Left lung (tissue), 10 donors: ENCODE results near the gene SLC18A3. TPM values are rescaled to one million over a fixed set of nuclear protein-coding genes. Genes with fewer than 3 reads are reported as not detected.

Experiments
- ATAC-seq: fragments of 200-7000 bp; cut with Tn5 transposase; one replicate; pipeline ENCODE4 v1.9.1; 2020; ENCODE audit warnings: moderate library complexity
- DNase-seq, 4 donors: peaks; one replicate each; pipeline ENCODE4 v3.0.0-alpha.2; 2013 to 2020
- H3K27ac ChIP-seq, 2 donors: fragments of 200-600 bp; sonication (generic) in 1 of 2; one replicate each; pipeline versions ENCODE4 v1.5.0 to v1.8.0; 2020 to 2021
- H3K27me3 ChIP-seq, 2 donors: fragments of 200-600 bp; sonication (generic) in 1 of 2; one replicate each; pipeline versions ENCODE4 v1.5.0 to v1.8.0; 2020 to 2021
- H3K36me3 ChIP-seq, 2 donors: fragments of 200-600 bp; sonication (generic) in 1 of 2; one replicate each; pipeline versions ENCODE4 v1.5.0 to v1.8.0; 2020 to 2021
- H3K4me1 ChIP-seq, 2 donors: fragments of 200-600 bp; one replicate each; pipeline ENCODE4 v1.8.0; 2021
- H3K4me3 ChIP-seq, 2 donors: fragments of 200-600 bp; sonication (generic) in 1 of 2; one replicate each; pipeline versions ENCODE4 v1.5.0 to v1.8.0; 2020 to 2021; ENCODE audit warnings: mild to moderate bottlenecking in 1 of 2
- H3K9me3 ChIP-seq, 2 donors: fragments of 200-600 bp; sonication (generic) in 1 of 2; one replicate each; pipeline versions ENCODE4 v1.5.0 to v1.8.0; 2020 to 2021
- intact Hi-C, 2 donors: fragments of 100-400 bp; cut with DNase I; formaldehyde crosslinking; loops; one replicate each; pipeline versions ENCODE4 v1.11.2 to v1.14.2; 2022
- polyA plus RNA-seq, 6 donors: library from polyadenylated mRNA; unstranded; fragments of 120-200 nt; gene quantifications; one replicate each; pipeline ENCODE4 v1.2.1, GENCODE V29; 2013; ENCODE audit not compliant: insufficient read length in 6 of 6
- total RNA-seq, 2 donors: library from RNA; stranded (reverse); fragmentation: NEBNext Ultra II Directional; extraction: Animal tissue kit (Norgen Biotek cat#: 25700); gene quantifications; one replicate each; pipeline ENCODE4 v1.2.1, GENCODE V29; 2021
- TF ChIP-seq, protein P1 (sequence below), 2 donors: fragments of 200-600 bp; sonication (generic) in 1 of 2; IDR thresholded peaks; one replicate each; pipeline versions ENCODE4 v1.5.0 to v1.8.0; 2021; ENCODE audit warnings: antibody characterized with exemption in 2 of 2
- donor health status: DM: no; HTN: yes; CAD: no.
- donor health status: DM: no; HTN: no; CAD: no.

SLC18A3 gene
- total and polyA plus RNA-seq, 8 donors = not detected

GRCh38 chr10:49592726-49593563, 17.2 kb upstream of the SLC18A3 start:
- Histone ChIP-seq H3K27me3 (peaks cover 0 to 11% of the 10 kb centered on the region in 2 donors), H3K27ac (no peak overlapping the region), H3K4me3 (no peak overlapping the region), H3K4me1 (no peaks in the 10 kb centered on the region), H3K36me3 (no peaks in the 10 kb centered on the region), H3K9me3 (no peaks in the 10 kb centered on the region)
- ATAC-seq = peak; percentile 89
- TF ChIP-seq, protein P1, sequence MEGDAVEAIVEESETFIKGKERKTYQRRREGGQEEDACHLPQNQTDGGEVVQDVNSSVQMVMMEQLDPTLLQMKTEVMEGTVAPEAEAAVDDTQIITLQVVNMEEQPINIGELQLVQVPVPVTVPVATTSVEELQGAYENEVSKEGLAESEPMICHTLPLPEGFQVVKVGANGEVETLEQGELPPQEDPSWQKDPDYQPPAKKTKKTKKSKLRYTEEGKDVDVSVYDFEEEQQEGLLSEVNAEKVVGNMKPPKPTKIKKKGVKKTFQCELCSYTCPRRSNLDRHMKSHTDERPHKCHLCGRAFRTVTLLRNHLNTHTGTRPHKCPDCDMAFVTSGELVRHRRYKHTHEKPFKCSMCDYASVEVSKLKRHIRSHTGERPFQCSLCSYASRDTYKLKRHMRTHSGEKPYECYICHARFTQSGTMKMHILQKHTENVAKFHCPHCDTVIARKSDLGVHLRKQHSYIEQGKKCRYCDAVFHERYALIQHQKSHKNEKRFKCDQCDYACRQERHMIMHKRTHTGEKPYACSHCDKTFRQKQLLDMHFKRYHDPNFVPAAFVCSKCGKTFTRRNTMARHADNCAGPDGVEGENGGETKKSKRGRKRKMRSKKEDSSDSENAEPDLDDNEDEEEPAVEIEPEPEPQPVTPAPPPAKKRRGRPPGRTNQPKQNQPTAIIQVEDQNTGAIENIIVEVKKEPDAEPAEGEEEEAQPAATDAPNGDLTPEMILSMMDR (IDR thresholded peaks at IDR 0.05) = peak; percentile 86 to 91
- intact Hi-C loops = no loop called here
- peak in 2 of 4 donors; percentile 45 to 52 for DNase-seq

DNA sequence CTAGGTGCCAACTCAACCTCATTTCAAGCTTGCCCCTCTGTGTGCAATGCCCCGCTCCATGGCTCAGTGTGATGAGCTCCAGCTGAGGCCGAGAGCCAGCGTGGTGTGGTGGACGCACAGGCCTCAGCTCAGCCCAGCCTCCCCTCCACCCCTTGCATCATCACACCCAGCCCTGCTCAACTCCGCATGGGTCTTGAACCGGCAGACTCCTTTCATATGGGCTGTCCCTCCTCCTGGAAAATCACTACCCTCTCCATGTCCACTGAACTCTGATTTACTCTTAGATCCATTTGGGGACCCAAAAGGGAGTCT, 16.6 kb upstream of the SLC18A3 start:
- intact Hi-C loops = no loop called here
- peaks cover 0 to 17% of the 10 kb centered on the region in 2 donors for H3K27me3 ChIP-seq
- no peak overlapping the region for H3K4me3 ChIP-seq

DNA sequence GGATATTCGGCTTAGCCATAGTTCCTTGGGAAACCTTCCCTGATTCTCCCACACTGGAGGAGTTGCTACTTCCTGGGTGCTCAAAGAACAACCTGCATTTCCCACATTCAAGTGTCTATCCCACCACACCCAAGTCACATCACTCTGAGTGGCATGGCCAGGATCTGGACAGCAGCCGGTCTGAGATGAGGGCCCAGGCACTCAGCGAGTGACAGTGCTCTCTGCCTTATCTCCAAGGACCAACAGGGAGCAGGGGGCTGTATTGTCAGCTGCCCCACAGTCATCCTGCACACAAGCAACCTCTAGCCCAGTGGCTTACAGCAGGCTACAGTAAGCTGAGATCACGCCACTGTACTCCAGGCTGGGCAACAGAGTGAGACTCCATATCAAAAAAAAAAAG, 16.1 kb upstream of the SLC18A3 start:
- DNase-seq = no peak
- H3K27me3 ChIP-seq = peaks cover 0 to 17% of the 10 kb centered on the region in 2 donors
- no peak overlapping the region for H3K27ac ChIP-seq
- H3K9me3 ChIP-seq = no peaks in the 10 kb centered on the region
- no peak for ATAC-seq
- H3K36me3 ChIP-seq = no peaks in the 10 kb centered on the region
- no peak overlapping the region for H3K4me3 ChIP-seq
- no peaks in the 10 kb centered on the region for H3K4me1 ChIP-seq
- TF ChIP-seq, protein P1 (IDR thresholded peaks at IDR 0.05) = no peak
- intact Hi-C loops = no loop called here

More for the DNA sequence above, 16.6 kb upstream of the SLC18A3 start:
- TF ChIP-seq, protein P1 (IDR thresholded peaks at IDR 0.05) = no peak
- Histone ChIP-seq H3K9me3 (no peaks in the 10 kb centered on the region), H3K4me1 (no peaks in the 10 kb centered on the region), H3K27ac (no peak overlapping the region), H3K36me3 (no peaks in the 10 kb centered on the region)
- no peak for DNase-seq
- no peak for ATAC-seq

- peak in 2 of 4 donors; percentile 28 to 53 for DNase-seq
- intact Hi-C loops = no loop called here
- Histone ChIP-seq H3K27ac (no peak overlapping the region), H3K4me1 (no peaks in the 10 kb centered on the region), H3K27me3 (peaks cover 0 to 17% of the 10 kb centered on the region in 2 donors), H3K36me3 (no peaks in the 10 kb centered on the region), H3K4me3 (no peak overlapping the region), H3K9me3 (no peaks in the 10 kb centered on the region)
- peak; percentile 85 for ATAC-seq
- TF ChIP-seq, protein P1 (IDR thresholded peaks at IDR 0.05) = peak; percentile 43 to 81
Observed at GRCh38 chr10:49594594-49594993, 15.5 kb upstream of the SLC18A3 start.

- no peak for DNase-seq
- no peak for ATAC-seq
- H3K27ac ChIP-seq = no peak overlapping the region
- TF ChIP-seq, protein P1 (IDR thresholded peaks at IDR 0.05) = no peak
- peaks cover 0 to 19% of the 10 kb centered on the region in 2 donors for H3K27me3 ChIP-seq
- no peaks in the 10 kb centered on the region for H3K4me1 ChIP-seq
- no peaks in the 10 kb centered on the region for H3K36me3 ChIP-seq
- intact Hi-C loops = no loop called here
- no peaks in the 10 kb centered on the region for H3K9me3 ChIP-seq
- H3K4me3 ChIP-seq = no peak overlapping the region
Observed at GRCh38 chr10:49595003-49595712, 15.0 kb upstream of the SLC18A3 start.
